Stimulated activated naive B cell treated with anti-CD40 and anti-IgM and Interleukin-4, amounts not matched to agents 10 μg/mL and 1 μg/mL and 100 μg/mL, for 72 hours (primary cell): ENCODE data around the gene SLC2A5.
A peak's percentile ranks its signal among the peaks of the same experiment; 100 is the strongest.
"Not testable (repeated sequence)": the region's sequence is repeated elsewhere in the genome, so short reads cannot be mapped to it uniquely, and the experiment has no call there.

ENCODE experiments used
- ATAC-seq, 2 donors: fragments of 150-1000 bp; cut with Tn5 transposase; replicated peaks; 2 replicates each; pipeline ENCODE4 v1.10.0; 2021; ENCODE audit warnings: moderate library complexity in 1 of 2
- DNase-seq: peaks from one replicate; pipeline ENCODE4 v3.0.0; 2021
- H3K27ac Mint-ChIP-seq: one replicate; pipeline ENCODE4 v1.8.0; 2022; ENCODE audit warnings: mild to moderate bottlenecking, mixed read lengths
- H3K27me3 Mint-ChIP-seq, 2 donors: one replicate each; pipeline ENCODE4 v1.8.0; 2022; ENCODE audit warnings: mixed read lengths in 2 of 2
- H3K36me3 Mint-ChIP-seq, 2 donors: one replicate each; pipeline ENCODE4 v1.8.0; 2022; ENCODE audit warnings: mixed read lengths in 2 of 2, mild to moderate bottlenecking in 1 of 2
- H3K4me1 Mint-ChIP-seq, 2 donors: one replicate each; pipeline ENCODE4 v1.8.0; 2022; ENCODE audit warnings: mixed read lengths in 2 of 2, mild to moderate bottlenecking in 1 of 2
- H3K4me3 Mint-ChIP-seq, 2 donors: one replicate each; pipeline ENCODE4 v1.8.0; 2022; ENCODE audit warnings: mild to moderate bottlenecking in 2 of 2, mixed read lengths in 2 of 2, moderate library complexity in 1 of 2
- H3K9me3 Mint-ChIP-seq, 2 donors: one replicate each; pipeline ENCODE4 v1.8.0; 2022; ENCODE audit warnings: mixed read lengths in 2 of 2, mild to moderate bottlenecking in 1 of 2

Gene SLC2A5

GRCh38 chr1:9100471-9101043 is 31.1 kb upstream of the SLC2A5 start:
- DNase-seq = no peak
- Mint-ChIP-seq H3K9me3 (peaks cover 2 to 3% of the 10 kb centered on the region in 2 donors), H3K27me3 (peaks cover 0 to 4% of the 10 kb centered on the region in 2 donors), H3K4me1 (no peaks in the 10 kb centered on the region), H3K4me3 (no peak overlapping the region), H3K27ac (no peak overlapping the region), H3K36me3 (peaks cover 17 to 38% of the 10 kb centered on the region in 2 donors)
- ATAC-seq = no peak

- Mint-ChIP-seq H3K27me3 (peaks cover 0 to 5% of the 10 kb centered on the region in 2 donors), H3K27ac (no peak overlapping the region), H3K9me3 (peaks cover 3 to 4% of the 10 kb centered on the region in 2 donors), H3K4me3 (no peak overlapping the region), H3K4me1 (no peaks in the 10 kb centered on the region), H3K36me3 (peaks cover 12 to 30% of the 10 kb centered on the region in 2 donors)
- no peak for ATAC-seq
- no peak for DNase-seq
Measured at GRCh38 chr1:9099555-9099954, 30.1 kb upstream of the SLC2A5 start.

GRCh38 chr1:9097947-9098705 is 28.7 kb upstream of the SLC2A5 start:
- ATAC-seq = no peak
- no peaks in the 10 kb centered on the region for H3K4me1 Mint-ChIP-seq
- H3K9me3 Mint-ChIP-seq = peaks cover 3 to 4% of the 10 kb centered on the region in 2 donors
- peaks cover 9 to 18% of the 10 kb centered on the region in 2 donors for H3K36me3 Mint-ChIP-seq
- no peak for DNase-seq
- no peak overlapping the region for H3K4me3 Mint-ChIP-seq
- H3K27ac Mint-ChIP-seq = no peak overlapping the region
- H3K27me3 Mint-ChIP-seq = peaks cover 0 to 5% of the 10 kb centered on the region in 2 donors

GRCh38 chr1:9095818-9096217 is 26.4 kb upstream of the SLC2A5 start:
- peaks cover 0 to 5% of the 10 kb centered on the region in 2 donors for H3K27me3 Mint-ChIP-seq
- ATAC-seq (no peak), DNase-seq (no peak)
- no peak overlapping the region for H3K4me3 Mint-ChIP-seq
- no peaks in the 10 kb centered on the region for H3K4me1 Mint-ChIP-seq
- H3K9me3 Mint-ChIP-seq = peaks cover 3 to 4% of the 10 kb centered on the region in 2 donors
- H3K27ac Mint-ChIP-seq = no peak overlapping the region
- peaks cover 4 to 12% of the 10 kb centered on the region in 2 donors for H3K36me3 Mint-ChIP-seq

GRCh38 chr1:9093996-9094595 is 24.7 kb upstream of the SLC2A5 start:
- not testable (repeated sequence) for H3K4me3 Mint-ChIP-seq, H3K9me3 Mint-ChIP-seq, H3K27ac Mint-ChIP-seq, DNase-seq, H3K27me3 Mint-ChIP-seq, H3K4me1 Mint-ChIP-seq, H3K36me3 Mint-ChIP-seq
- ATAC-seq = peak; percentile 29 to 33

GRCh38 chr1:9093581-9093980 is 24.1 kb upstream of the SLC2A5 start:
- ATAC-seq = no peak

GRCh38 chr1:9093091-9093490 is 23.7 kb upstream of the SLC2A5 start:
- ATAC-seq (no peak), DNase-seq (no peak)
- Mint-ChIP-seq H3K9me3 (peaks cover 3 to 4% of the 10 kb centered on the region in 2 donors), H3K4me1 (no peaks in the 10 kb centered on the region), H3K4me3 (no peak overlapping the region), H3K27ac (no peak overlapping the region), H3K36me3 (peaks cover 4% of the 10 kb centered on the region in 2 donors), H3K27me3 (peaks cover 0 to 7% of the 10 kb centered on the region in 2 donors)

More at GRCh38 chr1:9093581-9093980, 24.1 kb upstream of the SLC2A5 start:
- H3K27ac Mint-ChIP-seq = no peak overlapping the region
- H3K4me1 Mint-ChIP-seq = no peaks in the 10 kb centered on the region
- peaks cover 0 to 5% of the 10 kb centered on the region in 2 donors for H3K27me3 Mint-ChIP-seq
- H3K4me3 Mint-ChIP-seq = no peak overlapping the region
- DNase-seq = no peak
- H3K36me3 Mint-ChIP-seq = peaks cover 4% of the 10 kb centered on the region in 2 donors
- H3K9me3 Mint-ChIP-seq = peaks cover 3 to 4% of the 10 kb centered on the region in 2 donors

GRCh38 chr1:9088807-9089206 is 19.4 kb upstream of the SLC2A5 start:
- no peak for ATAC-seq
- H3K4me1 Mint-ChIP-seq = peaks cover 18 to 20% of the 10 kb centered on the region in 2 donors
- H3K4me3 Mint-ChIP-seq = no peak overlapping the region
- no peak for DNase-seq
- no peak overlapping the region for H3K27ac Mint-ChIP-seq
- H3K36me3 Mint-ChIP-seq = peaks cover 0 to 3% of the 10 kb centered on the region in 2 donors
- H3K27me3 Mint-ChIP-seq = peaks cover 15 to 27% of the 10 kb centered on the region in 2 donors
- H3K9me3 Mint-ChIP-seq = peaks cover 0 to 4% of the 10 kb centered on the region in 2 donors

GRCh38 chr1:9087411-9088125 is 18.1 kb upstream of the SLC2A5 start:
- DNase-seq = no peak
- H3K4me3 Mint-ChIP-seq = no peak overlapping the region
- H3K27me3 Mint-ChIP-seq = peaks cover 17 to 29% of the 10 kb centered on the region in 2 donors
- H3K36me3 Mint-ChIP-seq = peaks cover 0 to 3% of the 10 kb centered on the region in 2 donors
- H3K27ac Mint-ChIP-seq = no peak overlapping the region
- H3K9me3 Mint-ChIP-seq = peaks cover 0 to 4% of the 10 kb centered on the region in 2 donors
- H3K4me1 Mint-ChIP-seq = peaks cover 25 to 31% of the 10 kb centered on the region in 2 donors
- ATAC-seq = no peak

GRCh38 chr1:9086796-9087195 is 17.4 kb upstream of the SLC2A5 start:
- peaks cover 18 to 31% of the 10 kb centered on the region in 2 donors for H3K27me3 Mint-ChIP-seq
- no peak overlapping the region for H3K27ac Mint-ChIP-seq
- H3K4me1 Mint-ChIP-seq = peaks cover 31 to 39% of the 10 kb centered on the region in 2 donors
- DNase-seq = no peak
- no peak overlapping the region for H3K4me3 Mint-ChIP-seq
- peaks cover 0 to 4% of the 10 kb centered on the region in 2 donors for H3K9me3 Mint-ChIP-seq
- H3K36me3 Mint-ChIP-seq = peaks cover 0 to 3% of the 10 kb centered on the region in 2 donors
- no peak for ATAC-seq

GRCh38 chr1:9086045-9086444 is 16.6 kb upstream of the SLC2A5 start:
- no peak overlapping the region for H3K4me3 Mint-ChIP-seq

GRCh38 chr1:9085306-9085940 is 16.0 kb upstream of the SLC2A5 start:
- H3K4me1 Mint-ChIP-seq = peaks cover 34 to 52% of the 10 kb centered on the region in 2 donors
- peaks cover 18 to 31% of the 10 kb centered on the region in 2 donors for H3K27me3 Mint-ChIP-seq
- ATAC-seq (peak in 1 of 2 donors; percentile 49), DNase-seq (no peak)
- peak overlapping the region; percentile 27 for H3K27ac Mint-ChIP-seq
- peaks cover 0 to 4% of the 10 kb centered on the region in 2 donors for H3K9me3 Mint-ChIP-seq
- peaks cover 0 to 3% of the 10 kb centered on the region in 2 donors for H3K36me3 Mint-ChIP-seq
- no peak overlapping the region for H3K4me3 Mint-ChIP-seq

More at GRCh38 chr1:9086045-9086444, 16.6 kb upstream of the SLC2A5 start:
- Mint-ChIP-seq H3K27me3 (peaks cover 18 to 31% of the 10 kb centered on the region in 2 donors), H3K27ac (no peak overlapping the region), H3K9me3 (peaks cover 0 to 4% of the 10 kb centered on the region in 2 donors), H3K36me3 (peaks cover 0 to 3% of the 10 kb centered on the region in 2 donors), H3K4me1 (peaks cover 33 to 46% of the 10 kb centered on the region in 2 donors)
- no peak for ATAC-seq
- no peak for DNase-seq

- DNase-seq (no peak), ATAC-seq (peak in 1 of 2 donors; percentile 29)
- peaks cover 20 to 33% of the 10 kb centered on the region in 2 donors for H3K27me3 Mint-ChIP-seq
- peak overlapping the region in 1 of 2 donors; percentile 18 for H3K4me3 Mint-ChIP-seq
- peaks cover 37 to 57% of the 10 kb centered on the region in 2 donors for H3K4me1 Mint-ChIP-seq
- peak overlapping the region; percentile 27 for H3K27ac Mint-ChIP-seq
- peaks cover 0 to 4% of the 10 kb centered on the region in 2 donors for H3K36me3 Mint-ChIP-seq
- H3K9me3 Mint-ChIP-seq = peaks cover 0 to 4% of the 10 kb centered on the region in 2 donors
Measured at GRCh38 chr1:9084906-9085305, 15.5 kb upstream of the SLC2A5 start.
